Measurements from ENCODE around the gene HMGN4. TPM values are rescaled to one million over a fixed set of nuclear protein-coding genes. Genes with fewer than 3 reads are reported as not detected.

HMGN4 gene
- total and polyA plus RNA-seq, 2 of the 8 experiments (the other 6 are each of a cell fraction or from before 2014, with no cell fraction given): 23.4 to 66.4 TPM

DNA sequence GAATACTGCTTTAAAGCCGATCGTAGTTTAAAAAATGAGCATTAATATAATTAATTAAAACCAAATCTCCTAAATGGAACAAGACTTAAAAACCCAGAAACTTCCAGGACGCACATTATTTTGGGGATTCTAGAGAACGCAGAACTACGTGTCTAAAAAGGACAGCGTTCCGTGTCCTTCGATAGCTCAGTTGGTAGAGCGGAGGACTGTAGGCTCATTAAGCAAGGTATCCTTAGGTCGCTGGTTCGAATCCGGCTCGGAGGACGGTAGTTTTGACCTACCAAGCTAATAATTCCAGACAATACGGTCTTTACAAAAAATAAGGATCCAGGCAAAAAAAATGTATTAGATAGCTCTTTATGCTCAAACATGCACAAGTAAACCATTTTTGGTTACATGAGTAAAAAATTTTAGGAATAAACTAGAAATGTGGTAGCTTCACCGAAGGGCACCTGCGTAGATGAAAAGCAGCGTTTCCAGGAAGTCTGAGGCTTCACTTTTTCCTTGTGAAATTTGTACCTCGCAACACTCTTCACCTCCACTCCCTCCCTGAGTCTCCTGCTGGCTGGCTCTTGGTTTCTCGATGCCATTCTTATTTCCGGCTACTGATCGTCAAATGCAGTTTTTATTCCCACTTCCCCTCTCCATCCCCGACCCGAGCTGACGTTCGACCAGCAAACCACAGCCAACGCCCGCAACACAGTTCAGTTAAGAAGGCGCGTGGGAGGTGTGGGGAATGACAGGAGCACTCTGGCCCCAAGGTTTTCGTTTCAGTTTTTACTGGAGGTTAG, 39.0 kb downstream of the HMGN4 start (continued):
- no peak for TF ChIP-seq RAD21 (IDR thresholded peaks at IDR 0.05 in 1 of 2, conservative IDR thresholded peaks at IDR 0.05 in 1 of 2; ENCODE audit: low read depth in 2 of 2, low read length in 2 of 2)
- TF ChIP-seq CEBPB (IDR thresholded peaks at IDR 0.05; ENCODE audit: low read depth, low read length): peak; percentile 55; the same call in 1 of the 2 replicates
- TF ChIP-seq NRF1 (IDR thresholded peaks at IDR 0.05; ENCODE audit: low read depth, low read length): peak; percentile 31; the same call in 1 of the 2 replicates
- no peak for TF ChIP-seq SP2 (IDR thresholded peaks at IDR 0.05; ENCODE audit: low read length)
- TF ChIP-seq CHD2 (IDR thresholded peaks at IDR 0.05; ENCODE audit: low read length): no peak
- no peak for TF ChIP-seq KDM5A (IDR thresholded peaks at IDR 0.05; ENCODE audit: low read length)
- TF ChIP-seq, protein P1, sequence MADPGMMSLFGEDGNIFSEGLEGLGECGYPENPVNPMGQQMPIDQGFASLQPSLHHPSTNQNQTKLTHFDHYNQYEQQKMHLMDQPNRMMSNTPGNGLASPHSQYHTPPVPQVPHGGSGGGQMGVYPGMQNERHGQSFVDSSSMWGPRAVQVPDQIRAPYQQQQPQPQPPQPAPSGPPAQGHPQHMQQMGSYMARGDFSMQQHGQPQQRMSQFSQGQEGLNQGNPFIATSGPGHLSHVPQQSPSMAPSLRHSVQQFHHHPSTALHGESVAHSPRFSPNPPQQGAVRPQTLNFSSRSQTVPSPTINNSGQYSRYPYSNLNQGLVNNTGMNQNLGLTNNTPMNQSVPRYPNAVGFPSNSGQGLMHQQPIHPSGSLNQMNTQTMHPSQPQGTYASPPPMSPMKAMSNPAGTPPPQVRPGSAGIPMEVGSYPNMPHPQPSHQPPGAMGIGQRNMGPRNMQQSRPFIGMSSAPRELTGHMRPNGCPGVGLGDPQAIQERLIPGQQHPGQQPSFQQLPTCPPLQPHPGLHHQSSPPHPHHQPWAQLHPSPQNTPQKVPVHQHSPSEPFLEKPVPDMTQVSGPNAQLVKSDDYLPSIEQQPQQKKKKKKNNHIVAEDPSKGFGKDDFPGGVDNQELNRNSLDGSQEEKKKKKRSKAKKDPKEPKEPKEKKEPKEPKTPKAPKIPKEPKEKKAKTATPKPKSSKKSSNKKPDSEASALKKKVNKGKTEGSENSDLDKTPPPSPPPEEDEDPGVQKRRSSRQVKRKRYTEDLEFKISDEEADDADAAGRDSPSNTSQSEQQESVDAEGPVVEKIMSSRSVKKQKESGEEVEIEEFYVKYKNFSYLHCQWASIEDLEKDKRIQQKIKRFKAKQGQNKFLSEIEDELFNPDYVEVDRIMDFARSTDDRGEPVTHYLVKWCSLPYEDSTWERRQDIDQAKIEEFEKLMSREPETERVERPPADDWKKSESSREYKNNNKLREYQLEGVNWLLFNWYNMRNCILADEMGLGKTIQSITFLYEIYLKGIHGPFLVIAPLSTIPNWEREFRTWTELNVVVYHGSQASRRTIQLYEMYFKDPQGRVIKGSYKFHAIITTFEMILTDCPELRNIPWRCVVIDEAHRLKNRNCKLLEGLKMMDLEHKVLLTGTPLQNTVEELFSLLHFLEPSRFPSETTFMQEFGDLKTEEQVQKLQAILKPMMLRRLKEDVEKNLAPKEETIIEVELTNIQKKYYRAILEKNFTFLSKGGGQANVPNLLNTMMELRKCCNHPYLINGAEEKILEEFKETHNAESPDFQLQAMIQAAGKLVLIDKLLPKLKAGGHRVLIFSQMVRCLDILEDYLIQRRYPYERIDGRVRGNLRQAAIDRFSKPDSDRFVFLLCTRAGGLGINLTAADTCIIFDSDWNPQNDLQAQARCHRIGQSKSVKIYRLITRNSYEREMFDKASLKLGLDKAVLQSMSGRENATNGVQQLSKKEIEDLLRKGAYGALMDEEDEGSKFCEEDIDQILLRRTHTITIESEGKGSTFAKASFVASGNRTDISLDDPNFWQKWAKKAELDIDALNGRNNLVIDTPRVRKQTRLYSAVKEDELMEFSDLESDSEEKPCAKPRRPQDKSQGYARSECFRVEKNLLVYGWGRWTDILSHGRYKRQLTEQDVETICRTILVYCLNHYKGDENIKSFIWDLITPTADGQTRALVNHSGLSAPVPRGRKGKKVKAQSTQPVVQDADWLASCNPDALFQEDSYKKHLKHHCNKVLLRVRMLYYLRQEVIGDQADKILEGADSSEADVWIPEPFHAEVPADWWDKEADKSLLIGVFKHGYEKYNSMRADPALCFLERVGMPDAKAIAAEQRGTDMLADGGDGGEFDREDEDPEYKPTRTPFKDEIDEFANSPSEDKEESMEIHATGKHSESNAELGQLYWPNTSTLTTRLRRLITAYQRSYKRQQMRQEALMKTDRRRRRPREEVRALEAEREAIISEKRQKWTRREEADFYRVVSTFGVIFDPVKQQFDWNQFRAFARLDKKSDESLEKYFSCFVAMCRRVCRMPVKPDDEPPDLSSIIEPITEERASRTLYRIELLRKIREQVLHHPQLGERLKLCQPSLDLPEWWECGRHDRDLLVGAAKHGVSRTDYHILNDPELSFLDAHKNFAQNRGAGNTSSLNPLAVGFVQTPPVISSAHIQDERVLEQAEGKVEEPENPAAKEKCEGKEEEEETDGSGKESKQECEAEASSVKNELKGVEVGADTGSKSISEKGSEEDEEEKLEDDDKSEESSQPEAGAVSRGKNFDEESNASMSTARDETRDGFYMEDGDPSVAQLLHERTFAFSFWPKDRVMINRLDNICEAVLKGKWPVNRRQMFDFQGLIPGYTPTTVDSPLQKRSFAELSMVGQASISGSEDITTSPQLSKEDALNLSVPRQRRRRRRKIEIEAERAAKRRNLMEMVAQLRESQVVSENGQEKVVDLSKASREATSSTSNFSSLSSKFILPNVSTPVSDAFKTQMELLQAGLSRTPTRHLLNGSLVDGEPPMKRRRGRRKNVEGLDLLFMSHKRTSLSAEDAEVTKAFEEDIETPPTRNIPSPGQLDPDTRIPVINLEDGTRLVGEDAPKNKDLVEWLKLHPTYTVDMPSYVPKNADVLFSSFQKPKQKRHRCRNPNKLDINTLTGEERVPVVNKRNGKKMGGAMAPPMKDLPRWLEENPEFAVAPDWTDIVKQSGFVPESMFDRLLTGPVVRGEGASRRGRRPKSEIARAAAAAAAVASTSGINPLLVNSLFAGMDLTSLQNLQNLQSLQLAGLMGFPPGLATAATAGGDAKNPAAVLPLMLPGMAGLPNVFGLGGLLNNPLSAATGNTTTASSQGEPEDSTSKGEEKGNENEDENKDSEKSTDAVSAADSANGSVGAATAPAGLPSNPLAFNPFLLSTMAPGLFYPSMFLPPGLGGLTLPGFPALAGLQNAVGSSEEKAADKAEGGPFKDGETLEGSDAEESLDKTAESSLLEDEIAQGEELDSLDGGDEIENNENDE (IDR thresholded peaks at IDR 0.05; ENCODE audit: insufficient replicate concordance, low read length): no peak
- TF ChIP-seq CTBP2 (IDR thresholded peaks at IDR 0.05; ENCODE audit: borderline replicate concordance, insufficient read depth, insufficient read length, low read length): no peak
- no peak for TF ChIP-seq PHF8 (conservative IDR thresholded peaks at IDR 0.05; ENCODE audit: low read depth, low read length)
